ENCODE measurements around the gene SPO11. TPM values are rescaled to one million over a fixed set of nuclear protein-coding genes. Genes with fewer than 3 reads are reported as not detected.

Gene SPO11
- total RNA-seq, 4 donors from 2014 or later, result not detected

DNA sequence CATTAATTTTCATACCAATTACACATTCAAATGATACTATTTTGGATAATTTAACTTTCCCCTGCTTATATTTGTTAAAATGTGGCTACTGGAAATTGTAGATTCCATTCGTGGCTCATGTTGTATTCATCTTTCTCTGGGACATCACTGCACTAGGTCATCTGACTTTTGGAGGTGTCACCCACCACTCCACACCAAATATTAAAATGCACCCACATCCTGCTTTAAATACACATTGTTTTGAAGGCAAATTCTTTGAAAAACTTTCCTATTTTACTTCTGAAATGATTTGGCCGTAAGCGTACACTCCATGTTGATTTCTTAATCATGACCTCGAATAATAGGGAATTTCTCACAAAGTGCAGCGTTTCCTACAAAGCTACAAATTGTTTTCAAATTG is 52.9 kb downstream of the SPO11 start:
- no peaks in the 10 kb centered on the region for H3K9me3 ChIP-seq
- 85% methylated on average over 5 of the region's 5 CpGs for WGBS
- no peaks in the 10 kb centered on the region for H3K27me3 ChIP-seq
- DNase-seq (ENCODE audit: extremely low spot score), result no peak
- peak overlapping the region; percentile 15 to 55 (median 40) for H3K27ac ChIP-seq (replicated peaks in 1 of 4)
- peaks cover 0 to 14% (median 6%) of the 10 kb centered on the region in 4 donors for H3K4me1 ChIP-seq
- TF ChIP-seq EP300 (IDR thresholded peaks at IDR 0.05), result no peak
- TF ChIP-seq, protein P1, sequence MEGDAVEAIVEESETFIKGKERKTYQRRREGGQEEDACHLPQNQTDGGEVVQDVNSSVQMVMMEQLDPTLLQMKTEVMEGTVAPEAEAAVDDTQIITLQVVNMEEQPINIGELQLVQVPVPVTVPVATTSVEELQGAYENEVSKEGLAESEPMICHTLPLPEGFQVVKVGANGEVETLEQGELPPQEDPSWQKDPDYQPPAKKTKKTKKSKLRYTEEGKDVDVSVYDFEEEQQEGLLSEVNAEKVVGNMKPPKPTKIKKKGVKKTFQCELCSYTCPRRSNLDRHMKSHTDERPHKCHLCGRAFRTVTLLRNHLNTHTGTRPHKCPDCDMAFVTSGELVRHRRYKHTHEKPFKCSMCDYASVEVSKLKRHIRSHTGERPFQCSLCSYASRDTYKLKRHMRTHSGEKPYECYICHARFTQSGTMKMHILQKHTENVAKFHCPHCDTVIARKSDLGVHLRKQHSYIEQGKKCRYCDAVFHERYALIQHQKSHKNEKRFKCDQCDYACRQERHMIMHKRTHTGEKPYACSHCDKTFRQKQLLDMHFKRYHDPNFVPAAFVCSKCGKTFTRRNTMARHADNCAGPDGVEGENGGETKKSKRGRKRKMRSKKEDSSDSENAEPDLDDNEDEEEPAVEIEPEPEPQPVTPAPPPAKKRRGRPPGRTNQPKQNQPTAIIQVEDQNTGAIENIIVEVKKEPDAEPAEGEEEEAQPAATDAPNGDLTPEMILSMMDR (IDR thresholded peaks at IDR 0.05), result no peak
- TF ChIP-seq POLR2AphosphoS5 (IDR thresholded peaks at IDR 0.05), result no peak
- TF ChIP-seq POLR2A (IDR thresholded peaks at IDR 0.05; ENCODE audit: low read depth), result no peak
- H3K36me3 ChIP-seq, result peaks cover 17 to 54% (median 37%) of the 10 kb centered on the region in 4 donors
- H3K4me3 ChIP-seq, result no peak overlapping the region
- intact Hi-C loops (cut with DNase I), result loop anchor here (5.0 to 10.0 kb wide), 2 partner anchors 210 to 822 kb away; no protein-coding TSS in a partner anchor

DNA sequence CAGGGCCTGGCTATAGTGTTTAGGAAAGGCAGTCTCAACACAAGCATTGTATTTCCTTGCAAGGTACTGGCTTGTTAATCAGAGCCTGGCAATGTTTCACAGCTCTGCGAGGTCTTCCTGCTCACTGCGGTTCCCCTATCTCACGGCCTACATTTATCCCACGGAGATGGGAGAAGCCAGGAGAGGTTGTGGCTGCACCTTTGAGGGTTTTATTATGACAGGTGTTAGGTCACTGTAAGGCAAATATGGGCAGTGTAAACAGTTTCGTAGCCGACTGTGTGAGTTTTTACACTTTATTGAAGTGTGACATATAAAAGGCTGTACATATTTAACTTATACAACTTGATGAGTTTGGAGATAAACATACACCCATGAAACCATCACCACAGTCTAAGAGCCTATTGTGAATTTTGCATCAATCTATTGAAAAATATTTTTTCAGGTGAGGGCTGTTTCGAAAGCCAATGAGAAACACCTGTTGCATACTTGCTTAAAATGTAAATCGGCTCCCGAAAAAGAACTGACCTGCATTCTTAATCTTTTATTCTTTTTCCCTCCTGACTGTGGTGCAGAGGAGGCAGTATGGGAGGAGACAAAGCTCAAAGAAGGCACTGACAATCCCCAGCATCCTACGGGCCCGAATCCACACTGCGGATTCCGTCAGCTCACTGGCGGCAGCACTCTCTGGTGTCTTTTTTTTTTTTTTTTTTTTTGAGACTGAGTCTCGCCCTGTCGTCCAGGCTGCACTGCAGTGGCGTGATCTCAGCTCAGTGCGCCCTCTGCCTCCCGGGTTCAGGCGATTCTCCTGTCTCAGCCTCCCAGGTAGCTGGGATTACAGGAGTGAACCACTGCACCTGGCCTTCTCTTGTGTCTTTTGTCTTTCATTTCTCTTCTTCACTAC is 54.1 kb downstream of the SPO11 start:
- intact Hi-C loops (cut with DNase I), result loop anchor here (5.0 to 10.0 kb wide), 2 partner anchors 209 to 821 kb away; no protein-coding TSS in a partner anchor
- no peak overlapping the region for H3K4me3 ChIP-seq
- 80% methylated on average over 20 of the region's 20 CpGs for WGBS

DNA sequence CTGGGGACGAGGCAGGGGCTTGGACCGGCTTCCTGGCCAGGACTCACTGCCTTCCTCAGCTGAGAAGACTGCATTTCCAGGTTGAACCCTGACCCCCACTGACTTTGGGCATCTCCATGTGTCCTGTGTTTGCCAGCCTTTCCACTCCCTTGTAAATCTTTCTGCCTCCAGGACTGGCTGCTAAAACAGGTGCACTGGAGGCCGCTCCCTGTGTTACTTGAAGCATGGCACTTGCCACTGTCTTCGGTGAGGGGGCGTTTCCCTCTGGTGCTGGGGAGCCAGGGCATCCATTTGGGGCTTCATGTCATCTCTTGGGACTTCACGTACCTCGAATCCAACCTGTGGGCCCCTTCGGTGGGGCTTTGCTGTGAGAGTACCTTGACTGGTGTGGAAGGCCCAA is 54.9 kb downstream of the SPO11 start:
- no peak overlapping the region for H3K27ac ChIP-seq (replicated peaks in 1 of 4)
- DNase-seq (ENCODE audit: extremely low spot score), result no peak
- intact Hi-C loops (cut with DNase I), result loop anchor here (5.0 to 10.0 kb wide), 2 partner anchors 208 to 820 kb away; no protein-coding TSS in a partner anchor
- no peaks in the 10 kb centered on the region for H3K27me3 ChIP-seq
- H3K9me3 ChIP-seq, result no peaks in the 10 kb centered on the region
- TF ChIP-seq POLR2AphosphoS5 (IDR thresholded peaks at IDR 0.05) (no peak), EP300 (IDR thresholded peaks at IDR 0.05) (no peak), POLR2A (IDR thresholded peaks at IDR 0.05; ENCODE audit: low read depth) (no peak)
- TF ChIP-seq, protein P1 (IDR thresholded peaks at IDR 0.05), result no peak
- H3K36me3 ChIP-seq, result peaks cover under 1 to 34% (median 20%) of the 10 kb centered on the region in 4 donors
- H3K4me3 ChIP-seq, result no peak overlapping the region
- WGBS, result 94% methylated on average over 5 of the region's 8 CpGs
- H3K4me1 ChIP-seq, result peaks cover 3 to 23% (median 13%) of the 10 kb centered on the region in 4 donors

More for the DNA sequence above, 54.1 kb downstream of the SPO11 start:
- Histone ChIP-seq H3K4me1 (peaks cover 0 to 15% (median 7%) of the 10 kb centered on the region in 4 donors), H3K36me3 (peaks cover 7 to 42% (median 26%) of the 10 kb centered on the region in 4 donors), H3K27ac (replicated peaks in 1 of 4) (no peak overlapping the region), H3K9me3 (no peaks in the 10 kb centered on the region), H3K27me3 (no peaks in the 10 kb centered on the region)
- no peak for TF ChIP-seq POLR2A (IDR thresholded peaks at IDR 0.05; ENCODE audit: low read depth)
- TF ChIP-seq EP300 (IDR thresholded peaks at IDR 0.05), result no peak
- no peak for TF ChIP-seq POLR2AphosphoS5 (IDR thresholded peaks at IDR 0.05)
- TF ChIP-seq, protein P1 (IDR thresholded peaks at IDR 0.05), result no peak
- no peak for DNase-seq (ENCODE audit: extremely low spot score)

DNA sequence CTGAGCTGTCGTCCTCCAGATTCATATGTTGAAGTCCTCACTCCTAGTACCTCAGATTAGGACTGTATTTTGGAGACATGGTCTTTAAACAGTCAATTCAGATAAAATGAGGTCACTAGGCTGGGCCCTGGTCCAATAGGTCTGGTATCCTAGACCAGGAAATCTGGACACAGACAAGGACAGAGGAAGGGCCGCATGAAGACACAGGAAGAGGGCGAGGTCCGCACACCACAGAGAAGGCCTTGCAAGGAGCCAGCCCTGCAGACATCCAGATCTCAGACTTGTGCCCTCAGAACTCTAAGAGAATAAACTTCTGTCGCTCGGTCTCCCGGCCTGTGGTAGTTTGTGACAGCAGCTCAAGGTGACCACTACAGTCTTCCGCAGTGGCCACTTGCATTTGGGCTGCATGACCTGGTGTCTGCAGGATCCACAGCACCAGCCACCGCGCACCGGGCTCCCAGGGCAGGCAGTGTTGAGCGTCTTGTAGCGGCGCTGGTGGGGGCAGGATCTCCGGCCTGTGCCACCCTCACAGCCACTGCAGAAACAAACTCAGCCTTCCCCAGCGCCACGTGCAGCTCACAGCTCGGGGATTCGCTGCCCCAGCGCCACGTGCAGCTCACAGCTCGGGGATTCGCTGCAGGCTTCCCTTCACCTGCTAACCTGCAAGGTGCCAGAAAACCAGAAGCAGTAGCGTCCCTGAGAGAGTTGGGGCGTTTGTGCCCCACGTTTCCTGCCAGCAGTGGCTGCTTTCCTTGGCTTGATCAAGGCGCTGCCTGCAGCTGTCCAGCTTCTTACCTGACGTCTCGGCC is 55.6 kb downstream of the SPO11 start:
- Histone ChIP-seq H3K27me3 (no peaks in the 10 kb centered on the region), H3K4me1 (peaks cover 9 to 29% (median 20%) of the 10 kb centered on the region in 4 donors), H3K4me3 (no peak overlapping the region), H3K9me3 (no peaks in the 10 kb centered on the region), H3K36me3 (peaks cover 0 to 27% (median 17%) of the 10 kb centered on the region in 4 donors), H3K27ac (replicated peaks in 1 of 4) (no peak overlapping the region)
- DNase-seq (ENCODE audit: extremely low spot score), result no peak
- intact Hi-C loops (cut with DNase I), result loop anchor here (5.0 to 10.0 kb wide), 2 partner anchors 207 to 820 kb away; no protein-coding TSS in a partner anchor
- WGBS, result 78% methylated on average over 20 of the region's 29 CpGs
- TF ChIP-seq, protein P1 (IDR thresholded peaks at IDR 0.05), result no peak
- TF ChIP-seq EP300 (IDR thresholded peaks at IDR 0.05), result no peak
- TF ChIP-seq POLR2AphosphoS5 (IDR thresholded peaks at IDR 0.05), result no peak
- no peak for TF ChIP-seq POLR2A (IDR thresholded peaks at IDR 0.05; ENCODE audit: low read depth)

Data from esophagus muscularis mucosa (tissue), 4 donors.